Liver (tissue), 9 donors: Measurements from ENCODE around the gene GNB1L. TPM values are rescaled to one million over a fixed set of nuclear protein-coding genes. Genes with fewer than 3 reads are reported as not detected.

Experiments
- DNase-seq: peaks from one replicate; pipeline ENCODE4 v3.0.0-alpha.2; 2017; ENCODE audit warnings: low spot score
- H3K27ac ChIP-seq, 2 donors: one replicate each; pipeline ENCODE4 v1.7.0; 2013; ENCODE audit warnings: inconsistent platforms in 2 of 2, low read length in 2 of 2, control low read depth in 1 of 2, low read depth in 1 of 2, mild to moderate bottlenecking in 1 of 2
- H3K27me3 ChIP-seq, 4 donors: one replicate each; pipeline versions ENCODE4 v1.6.1 to v1.7.0; 2013; ENCODE audit warnings: low read length in 3 of 4, inconsistent platforms in 1 of 4, mild to moderate bottlenecking in 1 of 4, moderate library complexity in 1 of 4; ENCODE audit not compliant: control insufficient read depth in 4 of 4, insufficient read depth in 4 of 4
- H3K36me3 ChIP-seq, 4 donors: one replicate each; pipeline versions ENCODE4 v1.6.1 to v1.7.0; 2013; ENCODE audit warnings: low read length in 3 of 4, mild to moderate bottlenecking in 3 of 4, low read depth in 1 of 4, moderate library complexity in 1 of 4; ENCODE audit not compliant: control insufficient read depth in 4 of 4, insufficient read depth in 3 of 4
- H3K4me1 ChIP-seq, 4 donors: one replicate each; pipeline versions ENCODE4 v1.6.1 to v1.7.0; 2013; ENCODE audit warnings: low read length in 3 of 4, mild to moderate bottlenecking in 3 of 4, moderate library complexity in 1 of 4; ENCODE audit not compliant: control insufficient read depth in 4 of 4, insufficient read depth in 4 of 4
- H3K4me3 ChIP-seq, 3 donors: one replicate each; pipeline versions ENCODE4 v1.6.1 to v1.7.0; 2013; ENCODE audit warnings: low read length in 3 of 3, control low read depth in 1 of 3, low read depth in 1 of 3, mild to moderate bottlenecking in 1 of 3
- H3K9ac ChIP-seq, 2 donors: one replicate each; pipeline ENCODE4 v1.7.0; 2013; ENCODE audit warnings: low read length in 2 of 2, mild to moderate bottlenecking in 2 of 2, moderate library complexity in 2 of 2, control low read depth in 1 of 2, low read depth in 1 of 2
- H3K9me3 ChIP-seq, 4 donors: one replicate each; pipeline versions ENCODE4 v1.6.1 to v1.7.0; 2013; ENCODE audit warnings: low read length in 3 of 4; ENCODE audit not compliant: control insufficient read depth in 4 of 4
- ATF3 ChIP-seq: IDR thresholded peaks from 2 replicates; pipeline ENCODE4 v1.6.1; 2016; ENCODE audit warnings: antibody characterized with exemption
- CTCF ChIP-seq: fragments of 150-350 bp; IDR thresholded peaks from 2 replicates; pipeline ENCODE4 v1.5.1; 2017; ENCODE audit warnings: improper control_type of control experiment, low read depth, low read length; ENCODE audit not compliant: missing input control
- EGR1 ChIP-seq, 2 donors: IDR thresholded peaks; 2 replicates each; pipeline ENCODE4 v1.6.1; 2016 to 2018; ENCODE audit warnings: antibody characterized with exemption in 2 of 2, low read depth in 2 of 2
- FOXA1 ChIP-seq: IDR thresholded peaks from 2 replicates; pipeline ENCODE4 v1.6.1; 2016; ENCODE audit warnings: antibody characterized with exemption
- FOXA2 ChIP-seq: IDR thresholded peaks from 2 replicates; pipeline ENCODE4 v1.6.1; 2016; ENCODE audit warnings: antibody characterized with exemption
- GABPA ChIP-seq, 2 donors: IDR thresholded peaks in 1 of 2; conservative IDR thresholded peaks in 1 of 2; 2 replicates each; pipeline ENCODE4 v1.6.1; 2016; ENCODE audit warnings: antibody characterized with exemption in 2 of 2, mild to moderate bottlenecking in 1 of 2, moderate library complexity in 1 of 2
- HNF4A ChIP-seq, 2 donors: conservative IDR thresholded peaks; 2 replicates each; pipeline ENCODE4 v1.6.1; 2016; ENCODE audit warnings: antibody characterized with exemption in 2 of 2, mild to moderate bottlenecking in 2 of 2
- HNF4G ChIP-seq: IDR thresholded peaks from 2 replicates; pipeline ENCODE4 v1.6.1; 2016; ENCODE audit warnings: antibody characterized with exemption
- JUND ChIP-seq, 2 donors: IDR thresholded peaks; 2 replicates each; pipeline ENCODE4 v1.6.1; 2016; ENCODE audit warnings: antibody characterized with exemption in 2 of 2
- MAX ChIP-seq: IDR thresholded peaks from 2 replicates; pipeline ENCODE4 v1.6.1; 2016; ENCODE audit warnings: antibody characterized with exemption
- NR2F2 ChIP-seq: IDR thresholded peaks from 2 replicates; pipeline ENCODE4 v1.6.1; 2016; ENCODE audit warnings: antibody characterized with exemption
- RAD21 ChIP-seq, 2 donors: IDR thresholded peaks; 2 replicates each; pipeline ENCODE4 v1.6.1; 2016; ENCODE audit warnings: antibody characterized with exemption in 2 of 2, mild to moderate bottlenecking in 2 of 2
- REST ChIP-seq: IDR thresholded peaks from 2 replicates; pipeline ENCODE4 v1.6.1; 2016; ENCODE audit warnings: antibody characterized with exemption, mild to moderate bottlenecking
- RXRA ChIP-seq, 2 donors: IDR thresholded peaks; 2 replicates each; pipeline ENCODE4 v1.6.1; 2017 to 2018; ENCODE audit warnings: antibody characterized with exemption in 2 of 2, mild to moderate bottlenecking in 1 of 2
- SP1 ChIP-seq: IDR thresholded peaks from 2 replicates; pipeline ENCODE4 v1.6.1; 2018; ENCODE audit warnings: antibody characterized with exemption, mild to moderate bottlenecking
- TAF1 ChIP-seq: conservative IDR thresholded peaks from 2 replicates; pipeline ENCODE4 v1.6.1; 2016; ENCODE audit warnings: antibody characterized with exemption, mild to moderate bottlenecking
- YY1 ChIP-seq: IDR thresholded peaks from 2 replicates; pipeline ENCODE4 v1.6.1; 2016; ENCODE audit warnings: antibody characterized with exemption, mild to moderate bottlenecking
- ZBTB33 ChIP-seq: IDR thresholded peaks from 2 replicates; pipeline ENCODE4 v1.6.1; 2016; ENCODE audit warnings: antibody characterized with exemption
- WGBS: extraction: QIAGEN DNeasy Blood & Tissue Kit; methylation state at CpG from one replicate; pipeline ENCODE4 v1.1.7; 2013; 5-methylcytosine and 5-hydroxymethylcytosine counted together
- polyA plus RNA-seq, 2 donors: library from polyadenylated mRNA; stranded (reverse) in 1 of 2; unstranded in 1 of 2; fragments of 200-250 nt in 1 of 2; fragments of >200 nt in 1 of 2; fragmentation: Nextera tagmentation in 1 of 2; extraction: Ambion mirVana in 1 of 2; gene quantifications; one replicate each; pipeline versions ENCODE4 v1.2.1 to v1.2.3, GENCODE V29; 2013 to 2015
- total RNA-seq, 2 donors: library from RNA; depleted of rRNA; stranded (reverse); fragments of >200 nt; gene quantifications; one replicate each; pipeline ENCODE4 v1.2.3, GENCODE V29; 2014
- donor health status: healthy.
- donor health status: healthy.
- donor health status: healthy.
- donor health status: healthy.
- donor health status: healthy.

GNB1L gene
- total and polyA plus RNA-seq, 4 donors, result 1.5 to 3.6 (median 1.9) TPM

GRCh38 chr22:19868333-19868732 lies 13.7 kb upstream of the GNB1L start:
- Histone ChIP-seq H3K4me1 (no peaks in the 10 kb centered on the region), H3K9ac (no peak overlapping the region), H3K27me3 (no peaks in the 10 kb centered on the region), H3K9me3 (no peaks in the 10 kb centered on the region), H3K36me3 (no peaks in the 10 kb centered on the region), H3K4me3 (no peak overlapping the region), H3K27ac (no peak overlapping the region)
- TF ChIP-seq TAF1 (no peak), JUND (IDR thresholded peaks at IDR 0.05) (no peak), ATF3 (no peak), EGR1 (IDR thresholded peaks at IDR 0.05; ENCODE audit: low read depth in 2 of 2) (no peak), REST (no peak), NR2F2 (no peak), RXRA (IDR thresholded peaks at IDR 0.05) (no peak), FOXA1 (no peak), SP1 (no peak), CTCF (no peak), GABPA (IDR thresholded peaks at IDR 0.05 in 1 of 2, conservative IDR thresholded peaks at IDR 0.05 in 1 of 2) (no peak), HNF4G (no peak), RAD21 (IDR thresholded peaks at IDR 0.05) (no peak), ZBTB33 (no peak), HNF4A (conservative IDR thresholded peaks at IDR 0.05) (no peak), FOXA2 (no peak), YY1 (no peak), MAX (no peak)
- WGBS, result 93% methylated on average over 3 of the region's 3 CpGs
- no peak for DNase-seq
